ENCODE data around the gene CX3CL1.
"Not testable (repeated sequence)": the region's sequence is repeated elsewhere in the genome, so short reads cannot be mapped to it uniquely, and the experiment has no call there.

Gene CX3CL1

GRCh38 chr16:57372372-57373116 is at the start of gene CX3CL1:
CX3CL1 (plus strand) TSS chr16:57372490; CDS start chr16:57372569, 79 bp downstream.
- DNase-seq: no peak

GRCh38 chr16:57324749-57325148 is 47.5 kb upstream of the CX3CL1 start:
- DNase-seq: no peak

- no peak for DNase-seq
Observed at GRCh38 chr16:57325458-57325857, 46.8 kb upstream of the CX3CL1 start.

- DNase-seq: no peak
Observed at GRCh38 chr16:57329718-57330327, 42.5 kb upstream of the CX3CL1 start.

- DNase-seq: no peak
Observed at GRCh38 chr16:57331355-57331754, 40.9 kb upstream of the CX3CL1 start.

GRCh38 chr16:57333402-57333801 is 38.9 kb upstream of the CX3CL1 start:
- DNase-seq: no peak

GRCh38 chr16:57335366-57335765 is 36.9 kb upstream of the CX3CL1 start:
- no peak for DNase-seq

GRCh38 chr16:57341062-57341440 is 31.2 kb upstream of the CX3CL1 start:
- DNase-seq: no peak

- DNase-seq: no peak
Observed at GRCh38 chr16:57341441-57342303, 30.6 kb upstream of the CX3CL1 start.

- not testable (repeated sequence) for DNase-seq
Observed at GRCh38 chr16:57342606-57343005, 29.7 kb upstream of the CX3CL1 start.

GRCh38 chr16:57343221-57343620 is 29.1 kb upstream of the CX3CL1 start:
- DNase-seq: no peak

GRCh38 chr16:57344094-57344493 is 28.2 kb upstream of the CX3CL1 start:
- DNase-seq: not testable (repeated sequence)

GRCh38 chr16:57345021-57345420 is 27.3 kb upstream of the CX3CL1 start:
- DNase-seq: no peak

- DNase-seq: no peak
Observed at GRCh38 chr16:57345666-57346204, 26.6 kb upstream of the CX3CL1 start.

- no peak for DNase-seq
Observed at GRCh38 chr16:57347858-57348257, 24.4 kb upstream of the CX3CL1 start.

- DNase-seq: no peak
Observed at GRCh38 chr16:57348327-57348726, 24.0 kb upstream of the CX3CL1 start.

- DNase-seq: no peak
Observed at GRCh38 chr16:57349212-57350031, 22.9 kb upstream of the CX3CL1 start.

GRCh38 chr16:57352636-57353047 is 19.6 kb upstream of the CX3CL1 start:
- no peak for DNase-seq

GRCh38 chr16:57354311-57354710 is 18.0 kb upstream of the CX3CL1 start:
- DNase-seq: no peak

- no peak for DNase-seq
Observed at GRCh38 chr16:57355898-57356414, 16.3 kb upstream of the CX3CL1 start.

- no peak for DNase-seq
Observed at GRCh38 chr16:57356547-57356946, 15.7 kb upstream of the CX3CL1 start.

All from activated effector memory CD4-positive, alpha-beta T cell treated with Interleukin-2 at 50 U/mL for 16 hours (primary cell).